Epithelial cell of esophagus (primary cell): Measurements from ENCODE around the gene FRRS1.

Experiments
- DNase-seq: peaks from one replicate; pipeline ENCODE4 v3.0.0; 2010; ENCODE audit warnings: low read depth
- H3K4me3 ChIP-seq: 2 replicates; pipeline ENCODE4 v1.5.1; 2011; ENCODE audit warnings: mild to moderate bottlenecking, low read length, control low read depth
- CTCF ChIP-seq: IDR thresholded peaks from 2 replicates; pipeline ENCODE4 v1.5.1; 2011; ENCODE audit warnings: low read depth, mild to moderate bottlenecking, low read length, control low read depth, inconsistent platforms; ENCODE audit not compliant: insufficient read depth; ENCODE audit errors: missing control alignments

FRRS1 gene

GRCh38 chr1:99675292-99675691 is 91.1 kb downstream of the FRRS1 start:
- H3K4me3 ChIP-seq: no peak overlapping the region
- TF ChIP-seq CTCF: no peak
- DNase-seq: no peak

- no peak overlapping the region for H3K4me3 ChIP-seq
- peak; percentile 59 for DNase-seq
- no peak for TF ChIP-seq CTCF
These were observed 92.0 kb downstream of the FRRS1 start for GRCh38 chr1:99674115-99675064.

- H3K4me3 ChIP-seq: no peak overlapping the region
- no peak for DNase-seq
- no peak for TF ChIP-seq CTCF
These were observed 93.1 kb downstream of the FRRS1 start for GRCh38 chr1:99673315-99673714.

GRCh38 chr1:99672530-99673213 is 93.8 kb downstream of the FRRS1 start:
- no peak overlapping the region for H3K4me3 ChIP-seq
- TF ChIP-seq CTCF: no peak
- DNase-seq: no peak

- DNase-seq: no peak
- H3K4me3 ChIP-seq: no peak overlapping the region
- no peak for TF ChIP-seq CTCF
These were observed 94.4 kb downstream of the FRRS1 start for GRCh38 chr1:99672038-99672437.

GRCh38 chr1:99670583-99670982 is 95.9 kb downstream of the FRRS1 start:
- H3K4me3 ChIP-seq: no peak overlapping the region
- DNase-seq: no peak
- no peak for TF ChIP-seq CTCF

- no peak for TF ChIP-seq CTCF
- H3K4me3 ChIP-seq: no peak overlapping the region
- DNase-seq: no peak
These were observed 96.6 kb downstream of the FRRS1 start for GRCh38 chr1:99669821-99670220.
